ENCODE data around the gene VRK1.

The VRK1 gene

GRCh38 chr14:96776791-96777190 is 20.4 kb upstream of the VRK1 start:
- no peak for DNase-seq (ENCODE audit: extremely low read depth, low read depth)
- TF ChIP-seq CTCF (IDR thresholded peaks at IDR 0.05; ENCODE audit: low read depth, low read length), result no peak

DNA sequence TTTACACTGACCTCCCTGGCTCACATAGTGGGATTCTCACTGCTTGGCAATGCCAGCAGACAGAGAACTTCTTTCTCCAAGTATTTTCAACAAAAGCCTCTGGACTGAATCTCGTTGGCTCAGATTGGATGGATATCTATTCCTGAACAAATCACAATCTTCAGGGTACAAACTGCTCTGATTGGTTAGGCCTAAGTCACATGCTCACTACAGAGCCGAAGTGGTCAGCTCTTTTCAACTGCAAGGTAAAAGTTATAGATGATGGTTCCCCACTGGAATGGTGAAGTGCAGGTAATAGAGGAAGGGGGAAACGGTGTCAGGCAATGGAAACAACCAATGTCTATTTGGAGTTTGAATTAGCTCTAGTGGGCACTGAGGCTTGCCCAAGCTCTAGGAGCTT is 16.7 kb upstream of the VRK1 start:
- TF ChIP-seq CTCF (IDR thresholded peaks at IDR 0.05; ENCODE audit: low read depth, low read length), result no peak
- DNase-seq (ENCODE audit: extremely low read depth, low read depth), result no peak

DNA sequence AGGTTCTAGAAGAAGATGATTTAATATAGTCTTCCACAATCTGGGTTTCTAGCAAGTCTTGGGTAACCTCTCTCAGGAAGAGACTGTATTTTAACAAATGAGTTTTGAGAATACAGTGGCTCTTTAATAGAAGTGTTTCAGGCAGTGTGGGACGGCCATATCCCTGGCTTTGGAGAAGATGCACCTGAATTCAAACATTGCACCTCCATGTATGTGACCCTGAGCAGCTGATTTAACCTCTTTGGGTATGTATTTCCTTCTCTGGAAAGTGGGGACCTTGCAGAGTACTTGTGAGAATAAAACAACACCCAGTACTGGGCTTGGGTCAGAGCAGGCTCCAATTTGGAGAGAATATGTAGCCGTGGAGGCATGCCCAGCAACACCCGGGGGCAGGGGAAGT is 15.8 kb upstream of the VRK1 start:
- DNase-seq (ENCODE audit: extremely low read depth, low read depth), result no peak
- no peak for TF ChIP-seq CTCF (IDR thresholded peaks at IDR 0.05; ENCODE audit: low read depth, low read length)

DNA sequence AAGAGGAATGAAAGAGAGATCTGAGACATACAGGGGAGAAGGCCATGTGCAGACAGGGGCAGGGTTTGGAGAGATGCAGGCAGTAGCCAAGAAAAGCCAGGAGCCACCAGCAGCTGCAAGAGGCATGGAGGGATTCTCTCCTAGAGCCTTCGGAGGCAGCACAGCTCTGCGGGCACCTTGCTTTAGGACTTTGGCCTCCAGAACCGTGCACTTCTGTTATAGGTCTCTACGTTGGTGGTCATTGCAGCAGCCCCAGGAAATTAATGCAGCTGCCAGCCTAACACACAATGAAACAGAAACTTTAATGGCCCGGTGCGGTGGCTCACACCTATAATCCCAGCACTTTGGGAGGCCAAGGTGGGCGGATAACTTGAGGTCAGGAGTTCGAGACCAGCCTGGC is 14.7 kb upstream of the VRK1 start:
- no peak for DNase-seq (ENCODE audit: extremely low read depth, low read depth)
- no peak for TF ChIP-seq CTCF (IDR thresholded peaks at IDR 0.05; ENCODE audit: low read depth, low read length)

GRCh38 chr14:96783043-96783914 is 13.9 kb upstream of the VRK1 start:
- no peak for DNase-seq (ENCODE audit: extremely low read depth, low read depth)
- no peak for TF ChIP-seq CTCF (IDR thresholded peaks at IDR 0.05; ENCODE audit: low read depth, low read length)

- TF ChIP-seq CTCF (IDR thresholded peaks at IDR 0.05; ENCODE audit: low read depth, low read length), result no peak
- DNase-seq (ENCODE audit: extremely low read depth, low read depth), result no peak
These were observed 13.3 kb upstream of the VRK1 start for GRCh38 chr14:96783915-96784224.

DNA sequence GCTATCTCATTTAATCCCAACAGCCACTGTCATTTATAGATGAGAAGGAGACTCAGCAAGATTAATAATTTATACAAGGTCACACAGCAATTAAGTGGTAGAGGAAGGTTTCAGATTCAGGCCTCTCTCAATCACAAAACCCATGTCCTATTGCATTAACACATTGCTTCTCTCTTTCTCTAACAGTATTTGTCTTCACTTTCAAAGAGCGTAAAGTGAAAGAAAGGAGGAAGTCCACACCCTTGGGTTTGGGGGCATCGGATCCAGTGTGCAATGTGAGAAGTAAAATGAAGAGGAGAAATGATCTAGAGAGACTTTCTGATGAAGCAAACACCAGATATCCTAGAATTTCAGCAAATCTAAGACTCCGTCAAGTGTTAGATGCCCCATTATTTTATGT is 7.0 kb upstream of the VRK1 start:
- DNase-seq (ENCODE audit: extremely low read depth, low read depth), result no peak
- no peak for TF ChIP-seq CTCF (IDR thresholded peaks at IDR 0.05; ENCODE audit: low read depth, low read length)

Measured in AG09319 (cell line).